Measurements from ENCODE around the gene BMPR1A.

DNA sequence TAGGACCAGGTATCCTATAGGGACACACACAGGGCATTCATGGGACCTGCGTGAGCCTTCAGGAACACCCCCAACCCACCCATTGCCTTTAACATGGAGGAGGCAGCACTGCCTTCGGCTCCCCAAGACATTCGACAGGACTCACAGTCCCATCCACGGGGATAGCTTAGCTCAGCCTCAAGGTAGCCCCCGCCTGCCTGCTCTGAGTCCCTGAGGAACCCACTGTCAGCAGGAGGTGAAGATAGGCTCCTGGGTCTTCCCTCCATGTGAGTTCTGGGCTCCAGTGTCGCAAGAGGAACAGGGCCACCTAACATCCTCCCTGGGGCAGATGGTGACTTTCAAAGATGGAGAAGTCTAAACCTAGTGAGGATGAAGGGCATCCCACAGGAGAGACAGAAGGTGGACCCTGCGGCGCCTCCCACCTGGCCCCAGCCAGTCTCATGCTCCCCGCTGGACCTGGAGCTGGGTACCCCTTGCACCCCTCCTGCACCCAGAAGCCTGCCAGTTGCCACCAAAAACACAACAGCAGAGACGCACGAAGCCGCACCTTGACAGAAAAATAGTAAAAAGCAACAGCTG lies 207.0 kb downstream of the BMPR1A start:
- TF ChIP-seq, protein P1, sequence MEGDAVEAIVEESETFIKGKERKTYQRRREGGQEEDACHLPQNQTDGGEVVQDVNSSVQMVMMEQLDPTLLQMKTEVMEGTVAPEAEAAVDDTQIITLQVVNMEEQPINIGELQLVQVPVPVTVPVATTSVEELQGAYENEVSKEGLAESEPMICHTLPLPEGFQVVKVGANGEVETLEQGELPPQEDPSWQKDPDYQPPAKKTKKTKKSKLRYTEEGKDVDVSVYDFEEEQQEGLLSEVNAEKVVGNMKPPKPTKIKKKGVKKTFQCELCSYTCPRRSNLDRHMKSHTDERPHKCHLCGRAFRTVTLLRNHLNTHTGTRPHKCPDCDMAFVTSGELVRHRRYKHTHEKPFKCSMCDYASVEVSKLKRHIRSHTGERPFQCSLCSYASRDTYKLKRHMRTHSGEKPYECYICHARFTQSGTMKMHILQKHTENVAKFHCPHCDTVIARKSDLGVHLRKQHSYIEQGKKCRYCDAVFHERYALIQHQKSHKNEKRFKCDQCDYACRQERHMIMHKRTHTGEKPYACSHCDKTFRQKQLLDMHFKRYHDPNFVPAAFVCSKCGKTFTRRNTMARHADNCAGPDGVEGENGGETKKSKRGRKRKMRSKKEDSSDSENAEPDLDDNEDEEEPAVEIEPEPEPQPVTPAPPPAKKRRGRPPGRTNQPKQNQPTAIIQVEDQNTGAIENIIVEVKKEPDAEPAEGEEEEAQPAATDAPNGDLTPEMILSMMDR (IDR thresholded peaks at IDR 0.05), result no peak
- TF ChIP-seq POLR2A (IDR thresholded peaks at IDR 0.05) (no peak), POLR2AphosphoS5 (IDR thresholded peaks at IDR 0.05) (no peak), EP300 (IDR thresholded peaks at IDR 0.05) (no peak)
